ENCODE measurements around the gene NRP1. TPM values are rescaled to one million over a fixed set of nuclear protein-coding genes. Genes with fewer than 3 reads are reported as not detected.

The NRP1 gene
- total RNA-seq, 2 experiments from 2014 or later: 0.06 TPM; not detected in 1

DNA sequence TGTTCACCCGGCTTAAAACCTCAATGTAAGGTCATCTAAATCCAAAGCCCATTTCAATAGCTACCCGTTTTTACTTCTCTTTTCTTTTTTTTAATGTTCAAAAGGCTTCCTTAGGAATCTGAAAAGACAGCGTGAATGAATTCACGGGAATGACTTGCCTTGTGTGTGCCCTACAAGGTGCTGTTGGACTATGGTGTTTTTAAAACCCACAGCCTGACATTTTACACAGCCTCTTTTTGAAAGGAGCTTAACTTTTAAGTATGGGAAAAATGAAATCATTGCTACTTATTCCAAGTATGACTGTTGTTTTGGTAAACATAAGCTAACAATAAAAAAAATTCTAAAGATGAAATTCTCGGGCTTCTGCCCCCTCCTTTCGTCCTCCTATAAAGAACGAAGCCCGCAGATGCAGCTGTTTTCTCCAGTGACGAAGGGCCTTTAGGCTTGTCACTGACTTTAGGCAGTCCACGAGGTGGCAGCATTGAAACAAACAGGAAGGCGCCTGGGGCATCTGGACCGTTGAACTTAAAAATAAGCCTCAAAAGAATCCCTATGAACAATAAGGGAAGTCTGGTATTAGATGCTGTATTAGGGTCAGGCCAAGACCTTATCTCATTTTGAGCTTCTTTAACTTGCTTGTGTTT lies 141.3 kb downstream of the NRP1 start:
- TF ChIP-seq, protein P1, sequence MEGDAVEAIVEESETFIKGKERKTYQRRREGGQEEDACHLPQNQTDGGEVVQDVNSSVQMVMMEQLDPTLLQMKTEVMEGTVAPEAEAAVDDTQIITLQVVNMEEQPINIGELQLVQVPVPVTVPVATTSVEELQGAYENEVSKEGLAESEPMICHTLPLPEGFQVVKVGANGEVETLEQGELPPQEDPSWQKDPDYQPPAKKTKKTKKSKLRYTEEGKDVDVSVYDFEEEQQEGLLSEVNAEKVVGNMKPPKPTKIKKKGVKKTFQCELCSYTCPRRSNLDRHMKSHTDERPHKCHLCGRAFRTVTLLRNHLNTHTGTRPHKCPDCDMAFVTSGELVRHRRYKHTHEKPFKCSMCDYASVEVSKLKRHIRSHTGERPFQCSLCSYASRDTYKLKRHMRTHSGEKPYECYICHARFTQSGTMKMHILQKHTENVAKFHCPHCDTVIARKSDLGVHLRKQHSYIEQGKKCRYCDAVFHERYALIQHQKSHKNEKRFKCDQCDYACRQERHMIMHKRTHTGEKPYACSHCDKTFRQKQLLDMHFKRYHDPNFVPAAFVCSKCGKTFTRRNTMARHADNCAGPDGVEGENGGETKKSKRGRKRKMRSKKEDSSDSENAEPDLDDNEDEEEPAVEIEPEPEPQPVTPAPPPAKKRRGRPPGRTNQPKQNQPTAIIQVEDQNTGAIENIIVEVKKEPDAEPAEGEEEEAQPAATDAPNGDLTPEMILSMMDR (IDR thresholded peaks at IDR 0.05): peak; percentile 84
- Mint-ChIP-seq H3K9me3 (no peaks in the 10 kb centered on the region), H3K27ac (no peak overlapping the region), H3K36me3 (ENCODE audit: low read depth) (no peaks in the 10 kb centered on the region), H3K27me3 (peaks cover 8% of the 10 kb centered on the region), H3K4me1 (ENCODE audit: low read depth) (peaks cover 7% of the 10 kb centered on the region), H3K4me3 (no peak overlapping the region)
- ChIA-PET CTCF (interaction anchor here (0.6 to 2.2 kb wide), 26 partner anchors 8 to 1445 kb away, joined by 3 to 15 read pairs (median 4); partner anchors contain the start of gene NRP1), POLR2A (interaction anchor here (0.6 to 0.8 kb wide), 4 partner anchors 50 to 182 kb away, joined by 3 to 5 read pairs (median 3); no protein-coding TSS in a partner anchor)
- H3K4me3 ChIP-seq (ENCODE audit: low read length): no peak overlapping the region
- H3K36me3 ChIP-seq (ENCODE audit: insufficient read depth, low read length): no peaks in the 10 kb centered on the region
- DNase-seq (peak; percentile 57 to 85 (median 72)), ATAC-seq (ENCODE audit: poor library complexity) (peak; percentile 77)
- peaks cover 5% of the 10 kb centered on the region for H3K4me1 ChIP-seq (ENCODE audit: insufficient read depth, low read length)
- no peaks in the 10 kb centered on the region for H3K27me3 ChIP-seq (ENCODE audit: control insufficient read depth in 1 of 2, insufficient read depth in 2 of 2, low read length in 2 of 2)
- intact Hi-C loops (cut with DNase I, micrococcal nuclease): loop anchor here (1.0 to 5.0 kb wide), 3 partner anchors 139 to 1446 kb away; partner anchors contain the start of gene NRP1 (in 2 of the 2)
- no peaks in the 10 kb centered on the region for H3K9me3 ChIP-seq (ENCODE audit: control insufficient read depth in 1 of 2, insufficient read depth in 1 of 2, low read length in 2 of 2)
- H3K27ac ChIP-seq (ENCODE audit: low read depth in 1 of 2, low read length in 2 of 2): no peak overlapping the region

DNA sequence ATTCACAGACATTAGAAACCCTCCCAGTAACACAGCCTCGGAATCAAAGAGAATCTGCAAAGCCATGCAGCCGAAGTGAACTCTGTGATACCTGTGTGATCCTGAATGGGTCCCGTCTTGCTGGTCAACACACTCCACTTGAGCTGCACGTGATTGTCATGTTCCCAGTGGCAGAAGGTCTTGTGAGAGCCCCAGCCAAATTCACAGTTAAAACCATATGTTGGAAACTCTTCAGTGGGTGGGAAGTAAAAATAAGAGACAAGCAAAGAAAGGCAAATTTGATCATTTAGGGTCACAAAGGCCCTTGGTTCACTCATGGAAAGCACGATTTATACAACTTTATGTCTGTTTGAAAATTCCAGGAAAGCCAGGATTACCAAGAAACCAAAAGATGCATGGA lies 142.3 kb downstream of the NRP1 start:
- TF ChIP-seq, protein P1 (IDR thresholded peaks at IDR 0.05): no peak
- H3K27ac Mint-ChIP-seq: no peak overlapping the region
- peaks cover 7% of the 10 kb centered on the region for H3K4me1 Mint-ChIP-seq (ENCODE audit: low read depth)
- H3K36me3 Mint-ChIP-seq (ENCODE audit: low read depth): no peaks in the 10 kb centered on the region
- H3K27me3 ChIP-seq (ENCODE audit: control insufficient read depth in 1 of 2, insufficient read depth in 2 of 2, low read length in 2 of 2): no peaks in the 10 kb centered on the region
- peaks cover 8% of the 10 kb centered on the region for H3K27me3 Mint-ChIP-seq
- CTCF ChIA-PET: interaction anchor here (2.2 kb wide), 1 partner anchor 1446 kb away, joined by 7 read pairs; no protein-coding TSS in a partner anchor
- ATAC-seq (ENCODE audit: poor library complexity): no peak
- no peaks in the 10 kb centered on the region for H3K9me3 Mint-ChIP-seq
- H3K36me3 ChIP-seq (ENCODE audit: insufficient read depth, low read length): no peaks in the 10 kb centered on the region
- intact Hi-C loops (cut with DNase I, micrococcal nuclease): loop anchor here (2.0 to 5.0 kb wide), 2 partner anchors 140 to 1447 kb away; partner anchors contain the start of gene NRP1 (in 2 of the 2)
- no peak overlapping the region for H3K4me3 ChIP-seq (ENCODE audit: low read length)
- no peak overlapping the region for H3K4me3 Mint-ChIP-seq
- DNase-seq: no peak
- H3K27ac ChIP-seq (ENCODE audit: low read depth in 1 of 2, low read length in 2 of 2): no peak overlapping the region
- POLR2A ChIA-PET: no interaction called here
- H3K4me1 ChIP-seq (ENCODE audit: insufficient read depth, low read length): peaks cover 5% of the 10 kb centered on the region
- no peaks in the 10 kb centered on the region for H3K9me3 ChIP-seq (ENCODE audit: control insufficient read depth in 1 of 2, insufficient read depth in 1 of 2, low read length in 2 of 2)

DNA sequence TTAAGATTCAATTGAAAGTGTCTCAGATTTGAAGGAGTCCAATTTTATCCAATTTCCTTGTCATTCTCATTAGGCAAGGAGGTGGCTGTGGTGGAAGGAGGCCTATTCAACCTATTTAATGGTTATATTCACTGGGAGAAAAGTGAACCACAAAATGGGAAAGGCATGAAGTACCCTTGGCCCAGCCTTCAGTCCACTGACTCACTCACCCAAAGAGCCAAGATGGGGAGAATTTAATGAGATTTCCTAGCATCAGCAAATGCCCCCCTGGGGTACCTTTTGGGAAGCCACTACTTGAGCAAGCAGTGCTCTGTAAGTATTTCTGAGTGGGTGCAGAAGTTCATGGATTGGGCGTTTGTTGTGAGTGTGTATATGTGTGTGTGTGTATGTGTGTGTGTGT lies 144.1 kb downstream of the NRP1 start:
- H3K27ac ChIP-seq (ENCODE audit: low read depth in 1 of 2, low read length in 2 of 2): no peak overlapping the region
- intact Hi-C loops (cut with DNase I, micrococcal nuclease): loop anchor here (5.0 kb wide), 1 partner anchor 142 kb away; the partner anchor contains the start of gene NRP1 (in 2 of the 2)
- no peaks in the 10 kb centered on the region for H3K36me3 ChIP-seq (ENCODE audit: insufficient read depth, low read length)
- peaks cover 8% of the 10 kb centered on the region for H3K27me3 Mint-ChIP-seq
- no peaks in the 10 kb centered on the region for H3K36me3 Mint-ChIP-seq (ENCODE audit: low read depth)
- ChIA-PET POLR2A (no interaction called here), CTCF (no interaction called here)
- H3K9me3 Mint-ChIP-seq: no peaks in the 10 kb centered on the region
- H3K27ac Mint-ChIP-seq: no peak overlapping the region
- H3K27me3 ChIP-seq (ENCODE audit: control insufficient read depth in 1 of 2, insufficient read depth in 2 of 2, low read length in 2 of 2): no peaks in the 10 kb centered on the region
- ATAC-seq (ENCODE audit: poor library complexity) (no peak), DNase-seq (no peak)
- H3K4me1 Mint-ChIP-seq (ENCODE audit: low read depth): peaks cover 7% of the 10 kb centered on the region
- no peaks in the 10 kb centered on the region for H3K9me3 ChIP-seq (ENCODE audit: control insufficient read depth in 1 of 2, insufficient read depth in 1 of 2, low read length in 2 of 2)
- TF ChIP-seq, protein P1 (IDR thresholded peaks at IDR 0.05): no peak
- H3K4me1 ChIP-seq (ENCODE audit: insufficient read depth, low read length): peaks cover 5% of the 10 kb centered on the region
- no peak overlapping the region for H3K4me3 Mint-ChIP-seq
- no peak overlapping the region for H3K4me3 ChIP-seq (ENCODE audit: low read length)
